ENCODE data around the gene ARAP1.

The ARAP1 gene

GRCh38 chr11:72786305-72787215 is 34.4 kb upstream of the ARAP1 start:
- no peak for TF ChIP-seq CTCF (IDR thresholded peaks at IDR 0.05; ENCODE audit: insufficient read depth, low read length, missing control alignments)
- no peak for DNase-seq (ENCODE audit: low read depth, low spot score)
- ChIA-PET POLR2A (interaction anchor here (0.6 kb wide), 1 partner anchor 55 kb away, joined by 4 read pairs; no protein-coding TSS in a partner anchor), CTCF (interaction anchor here (0.9 to 1.3 kb wide), 3 partner anchors 13 to 61 kb away, joined by 3 to 6 read pairs (median 4); no protein-coding TSS in a partner anchor)
- H3K4me3 ChIP-seq (ENCODE audit: low read depth, low read length), result no peak overlapping the region

GRCh38 chr11:72784662-72785061 is 32.5 kb upstream of the ARAP1 start:
- POLR2A ChIA-PET, result no interaction called here
- DNase-seq (ENCODE audit: low read depth, low spot score), result no peak
- CTCF ChIA-PET, result interaction anchor here (1.3 kb wide), 1 partner anchor 9 kb away, joined by 9 read pairs; the partner anchor contains the start of gene STARD10
- no peak overlapping the region for H3K4me3 ChIP-seq (ENCODE audit: low read depth, low read length)
- TF ChIP-seq CTCF (IDR thresholded peaks at IDR 0.05; ENCODE audit: insufficient read depth, low read length, missing control alignments), result no peak

- no peak for TF ChIP-seq CTCF (IDR thresholded peaks at IDR 0.05; ENCODE audit: insufficient read depth, low read length, missing control alignments)
- POLR2A ChIA-PET, result no interaction called here
- CTCF ChIA-PET, result interaction anchor here (0.6 to 2.5 kb wide), 5 partner anchors 10 to 460 kb away, joined by 3 to 23 read pairs (median 9); partner anchors contain the start of gene STARD10
- no peak overlapping the region for H3K4me3 ChIP-seq (ENCODE audit: low read depth, low read length)
- no peak for DNase-seq (ENCODE audit: low read depth, low spot score)
Observed at GRCh38 chr11:72783144-72783905, 31.1 kb upstream of the ARAP1 start.

- no peak for DNase-seq (ENCODE audit: low read depth, low spot score)
- POLR2A ChIA-PET, result no interaction called here
- H3K4me3 ChIP-seq (ENCODE audit: low read depth, low read length), result peak overlapping the region; percentile 53
- TF ChIP-seq CTCF (IDR thresholded peaks at IDR 0.05; ENCODE audit: insufficient read depth, low read length, missing control alignments), result no peak
- CTCF ChIA-PET, result interaction anchor here (0.6 to 2.5 kb wide), 4 partner anchors 9 to 461 kb away, joined by 3 to 23 read pairs (median 10); partner anchors contain the start of gene STARD10
Observed at GRCh38 chr11:72782081-72782920, 30.1 kb upstream of the ARAP1 start.

GRCh38 chr11:72781313-72782080 is 29.3 kb upstream of the ARAP1 start:
- no peak for TF ChIP-seq CTCF (IDR thresholded peaks at IDR 0.05; ENCODE audit: insufficient read depth, low read length, missing control alignments)
- CTCF ChIA-PET, result interaction anchor here (1.1 to 2.5 kb wide), 5 partner anchors 8 to 56 kb away, joined by 4 to 23 read pairs (median 8); partner anchors contain the start of gene STARD10
- H3K4me3 ChIP-seq (ENCODE audit: low read depth, low read length), result peak overlapping the region; percentile 53
- no peak for DNase-seq (ENCODE audit: low read depth, low spot score)
- POLR2A ChIA-PET, result no interaction called here

Data from AG04449 (cell line).